DMS114 treated with DMSO at 0.1 percent for 48 hours (cell line): Measurements from ENCODE around the gene PTPRD.
"Not testable (repeated sequence)": the region's sequence is repeated elsewhere in the genome, so short reads cannot be mapped to it uniquely, and the experiment has no call there.

ENCODE experiments used
- DNase-seq: peaks from one replicate; lab custom pipeline; 2025; ENCODE audit not compliant: unreplicated experiment; lab: John Stamatoyannopoulos, UW

The PTPRD gene

GRCh38 chr9:9992936-9993335, 619.9 kb downstream of the PTPRD start:
- DNase-seq: no peak

DNA sequence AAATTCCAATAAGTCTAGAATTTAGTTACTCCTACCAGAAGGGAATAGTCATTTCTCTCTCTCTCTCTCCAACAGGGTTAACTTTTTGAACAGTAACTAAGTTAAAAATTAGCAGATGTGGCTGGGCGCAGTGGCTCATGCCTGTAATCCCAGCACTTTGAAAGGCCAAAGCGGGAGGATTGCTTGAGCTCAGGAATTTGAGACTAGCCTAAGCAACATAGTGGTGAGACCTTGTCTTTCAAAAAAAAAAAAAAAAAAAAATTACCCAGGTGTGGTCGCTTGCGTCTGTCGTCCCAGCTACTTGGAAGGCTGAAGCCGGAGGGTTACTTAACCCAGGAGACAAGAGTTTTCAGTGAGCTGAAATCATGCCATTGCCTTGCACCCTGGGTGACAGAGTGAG, 639.7 kb downstream of the PTPRD start:
- no peak for DNase-seq

GRCh38 chr9:9970514-9970913, 642.3 kb downstream of the PTPRD start:
- DNase-seq: no peak

DNA sequence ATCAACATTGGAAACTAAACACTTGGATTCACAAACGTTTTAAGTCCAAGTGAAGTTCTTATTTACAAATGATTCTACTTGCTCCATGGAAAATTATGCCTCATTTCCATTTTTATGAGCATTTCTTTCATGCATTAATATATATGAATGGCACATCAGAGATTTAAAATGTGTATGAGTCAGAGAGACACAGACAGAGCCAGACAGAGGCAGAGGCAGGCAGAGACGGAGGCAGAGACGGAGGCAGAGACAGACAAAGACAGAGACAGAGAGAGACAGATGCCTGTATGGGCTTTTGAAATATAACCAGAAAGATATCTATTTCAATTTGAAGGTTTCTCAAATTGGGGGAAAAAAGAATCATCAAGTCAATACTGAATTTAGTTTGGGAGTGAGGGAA, 649.0 kb downstream of the PTPRD start:
- no peak for DNase-seq

GRCh38 chr9:9961934-9962333, 650.9 kb downstream of the PTPRD start:
- no peak for DNase-seq

DNA sequence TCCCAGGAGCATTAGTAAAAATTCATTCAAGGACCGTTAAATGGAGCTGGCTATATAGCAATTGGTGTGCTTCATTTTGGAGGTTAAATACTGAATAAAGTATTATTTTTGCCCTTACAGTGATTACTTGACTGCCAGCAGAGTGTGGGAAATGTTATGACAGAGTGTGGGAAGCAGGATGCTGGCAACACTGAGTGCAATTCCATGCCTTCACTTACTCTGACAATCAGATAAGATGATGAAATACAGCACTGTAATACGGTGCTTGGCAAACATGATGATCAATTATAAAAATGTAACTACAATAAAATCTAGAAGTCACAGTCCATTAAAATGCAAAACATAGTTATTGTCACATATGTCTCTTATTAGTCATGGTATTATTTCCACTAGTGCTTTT, 651.3 kb downstream of the PTPRD start:
- no peak for DNase-seq

- no peak for DNase-seq
Observed at GRCh38 chr9:9951556-9952160, 661.1 kb downstream of the PTPRD start.

DNA sequence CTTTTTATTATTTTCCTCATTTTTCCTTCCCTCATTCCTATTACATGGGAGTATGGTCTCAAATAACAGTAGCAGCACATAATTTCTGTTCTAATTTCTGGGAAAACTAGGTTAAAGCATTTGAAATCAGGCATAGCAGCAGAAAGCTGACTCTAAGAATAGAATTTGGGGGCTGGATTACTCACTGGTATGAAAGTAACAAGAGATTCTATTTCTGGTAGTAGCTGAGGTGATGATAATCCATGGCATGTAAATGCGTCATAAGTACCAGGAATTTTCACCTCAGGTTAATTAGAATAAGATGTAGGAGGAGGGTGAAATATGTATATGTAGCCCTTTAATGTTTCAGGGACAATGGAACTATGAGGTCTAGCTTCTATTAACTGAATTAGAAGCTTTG, 662.0 kb downstream of the PTPRD start:
- DNase-seq: no peak

GRCh38 chr9:9949978-9950377, 662.8 kb downstream of the PTPRD start:
- DNase-seq: no peak

- DNase-seq: no peak
Observed at GRCh38 chr9:9949368-9949767, 663.4 kb downstream of the PTPRD start.

GRCh38 chr9:9945966-9946365, 666.8 kb downstream of the PTPRD start:
- no peak for DNase-seq

- DNase-seq: peak; percentile 35
Observed at GRCh38 chr9:9942764-9943424, 669.9 kb downstream of the PTPRD start.

- no peak for DNase-seq
Observed at GRCh38 chr9:9938432-9938831, 674.4 kb downstream of the PTPRD start.

DNA sequence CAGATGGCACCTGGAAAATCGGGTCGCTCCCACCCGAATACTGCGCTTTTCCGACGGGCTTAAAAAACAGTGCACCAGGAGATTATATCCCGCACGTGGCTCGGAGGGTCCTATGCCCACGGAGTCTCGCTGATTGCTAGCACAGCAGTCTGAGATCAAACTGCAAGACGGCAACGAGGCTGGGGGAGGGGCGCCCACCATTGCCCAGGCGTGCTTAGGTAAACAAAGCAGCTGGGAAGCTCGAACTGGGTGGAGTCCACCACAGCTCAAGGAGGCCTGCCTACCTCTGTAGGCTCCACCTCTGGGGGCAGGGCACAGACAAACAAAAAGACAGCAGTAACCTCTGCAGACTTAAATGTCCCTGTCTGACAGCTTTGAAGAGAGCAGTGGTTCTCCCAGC, 681.3 kb downstream of the PTPRD start:
- DNase-seq: not testable (repeated sequence)

DNA sequence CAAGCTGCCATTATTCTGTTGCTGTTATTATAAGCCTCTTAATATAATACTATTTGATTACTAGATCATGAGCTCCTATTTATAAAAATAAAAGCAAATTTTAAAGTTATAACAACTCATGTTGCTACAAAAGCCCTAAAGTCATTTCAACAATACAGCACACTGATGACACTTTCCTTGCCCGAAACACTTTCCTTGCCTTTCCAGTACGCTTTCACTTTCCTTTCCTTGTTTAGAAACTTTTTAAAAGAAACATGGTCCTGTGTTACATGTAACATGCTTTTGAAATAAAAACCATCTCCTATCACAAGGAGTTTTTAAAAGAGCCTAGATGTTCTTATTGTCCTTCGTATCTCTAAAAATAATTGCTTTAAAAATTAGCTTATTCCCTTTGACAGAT, 688.4 kb downstream of the PTPRD start:
- no peak for DNase-seq

DNA sequence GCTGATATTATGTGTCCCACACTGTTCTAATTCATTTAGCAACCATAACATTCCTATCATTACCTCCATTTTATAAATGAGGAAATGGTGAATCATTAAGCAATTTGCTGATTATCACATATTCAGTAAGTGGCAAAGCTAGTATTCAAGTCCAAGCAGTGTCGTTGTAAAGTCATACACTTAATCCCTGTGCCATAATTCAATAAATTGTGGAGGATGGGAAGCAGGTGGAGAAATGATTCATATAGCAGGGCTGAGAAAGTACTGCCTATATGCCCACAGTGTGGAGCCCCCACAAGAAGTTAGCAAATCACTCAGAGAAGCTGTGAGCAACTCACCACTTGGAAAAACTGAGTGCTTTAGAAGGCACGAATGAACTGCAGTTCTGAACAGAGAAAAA, 691.0 kb downstream of the PTPRD start:
- DNase-seq: no peak

- no peak for DNase-seq
Observed at GRCh38 chr9:9920425-9921060, 692.3 kb downstream of the PTPRD start.

DNA sequence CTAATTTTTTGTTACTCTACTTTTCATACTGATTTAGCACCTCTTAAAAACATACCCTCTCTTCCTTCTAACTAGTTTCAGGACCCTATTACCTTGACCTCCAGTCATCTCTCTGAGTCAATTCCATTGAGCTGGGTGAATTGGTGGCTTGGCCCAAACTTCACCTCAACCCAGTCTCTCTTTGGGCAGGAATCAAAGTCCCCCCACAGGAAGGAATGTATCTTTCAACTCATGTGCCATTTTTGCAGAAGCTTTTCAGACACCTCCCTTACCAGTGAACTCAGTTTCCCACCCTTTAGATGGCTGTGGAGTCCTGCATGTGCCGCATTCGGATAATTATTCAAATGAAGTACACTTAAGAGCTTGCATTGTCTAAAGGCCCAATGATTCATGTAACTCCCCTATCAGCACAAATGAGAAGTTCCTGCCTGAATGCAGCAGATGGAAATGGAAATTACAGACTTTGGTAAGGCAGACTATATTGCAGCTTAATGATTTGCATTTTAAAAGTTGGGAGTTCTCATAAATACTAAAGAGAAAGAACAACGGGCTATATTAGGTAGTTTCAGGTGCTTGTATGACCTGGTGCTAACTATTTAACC, 693.5 kb downstream of the PTPRD start:
- DNase-seq: no peak

- no peak for DNase-seq
Observed at GRCh38 chr9:9917400-9917799, 695.4 kb downstream of the PTPRD start.

GRCh38 chr9:9914174-9914573, 698.6 kb downstream of the PTPRD start:
- DNase-seq: no peak

DNA sequence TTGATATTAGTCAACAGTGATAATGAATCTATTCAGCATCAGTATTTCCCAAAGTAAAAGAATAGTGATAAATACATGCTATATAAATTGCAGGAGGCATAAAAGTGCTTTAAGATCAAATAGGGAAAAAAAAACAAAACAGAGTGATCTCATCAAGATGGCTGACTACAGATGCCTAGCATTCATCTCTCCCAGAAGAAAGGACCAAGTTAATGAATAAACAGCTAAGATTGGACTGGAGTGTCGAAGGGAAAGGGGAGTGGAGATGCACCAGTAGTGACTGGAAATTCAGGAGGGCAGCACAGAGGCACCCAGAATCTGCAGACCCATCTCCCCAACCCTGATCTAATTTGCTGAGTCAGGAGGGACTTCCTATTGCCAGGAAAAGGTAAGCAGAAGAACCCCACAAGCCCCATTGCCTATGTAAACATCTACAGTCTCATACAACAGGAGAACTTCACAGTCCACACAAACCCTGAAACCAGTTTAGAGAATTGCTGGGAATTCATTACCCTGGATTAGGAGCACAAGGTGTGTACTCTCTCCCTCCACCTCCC, 699.4 kb downstream of the PTPRD start:
- DNase-seq: no peak

DNA sequence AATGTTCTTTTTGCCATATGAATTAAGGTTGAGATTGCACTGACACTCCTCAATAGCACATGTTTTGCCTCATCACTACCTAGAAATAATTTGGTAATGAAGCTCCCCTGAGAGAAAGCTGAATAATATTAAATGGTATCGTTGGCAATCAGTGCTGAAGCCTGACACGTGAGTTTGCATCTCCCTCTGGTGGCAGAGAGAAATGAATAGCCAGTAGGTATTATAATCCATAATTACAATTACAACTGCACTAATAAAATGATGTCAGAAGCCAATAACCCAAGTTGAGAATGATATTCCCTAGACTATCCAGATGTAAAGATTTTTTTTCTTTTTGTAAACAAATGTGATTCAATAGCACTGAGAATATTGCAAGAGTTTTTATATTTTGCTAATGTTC, 700.3 kb downstream of the PTPRD start:
- no peak for DNase-seq
